Stomach (tissue), 19 donors: ENCODE measurements around the gene DMC1. TPM values are rescaled to one million over a fixed set of nuclear protein-coding genes. Genes with fewer than 3 reads are reported as not detected.
"Not testable (repeated sequence)": the region's sequence is repeated elsewhere in the genome, so short reads cannot be mapped to it uniquely, and the experiment has no call there.

Source experiments
- DNase-seq, 2 donors: peaks; one replicate each; pipeline versions ENCODE4 v3.0.0 to v3.0.0-alpha.2; 2013 to 2019
- H3K27ac ChIP-seq, 5 donors: fragments of 200-600 bp in 4 of 5; sonication (generic) in 4 of 5; one replicate each; pipeline ENCODE4 v1.5.1; 2013 to 2019; ENCODE audit warnings: mild to moderate bottlenecking in 1 of 5, moderate library complexity in 1 of 5
- H3K27me3 ChIP-seq, 3 donors: fragments of 200-600 bp; sonication (generic); one replicate each; pipeline ENCODE4 v1.5.1; 2017 to 2019; ENCODE audit warnings: mixed run types in 1 of 3
- H3K36me3 ChIP-seq, 4 donors: fragments of 200-600 bp; sonication (generic); 1 replicate in 3 of 4; 2 replicates in 1 of 4; pipeline ENCODE4 v1.5.1; 2016 to 2019
- H3K4me1 ChIP-seq, 4 donors: fragments of 200-600 bp; sonication (generic); one replicate each; pipeline ENCODE4 v1.5.1; 2016 to 2019
- H3K4me3 ChIP-seq, 4 donors: fragments of 200-600 bp; sonication (generic) in 3 of 4; one replicate each; pipeline ENCODE4 v1.5.1; 2016 to 2019; ENCODE audit warnings: mild to moderate bottlenecking in 1 of 4
- H3K9me3 ChIP-seq, 4 donors: fragments of 200-600 bp; sonication (generic); one replicate each; pipeline ENCODE4 v1.5.1; 2016 to 2019
- CTCF ChIP-seq, 7 experiments: fragments of 450-650 bp in 4 of 7; fragments of 200-600 bp in 3 of 7; sonication (generic) in 3 of 7; IDR thresholded peaks; one replicate each; pipeline ENCODE4 v1.5.1; 2016 to 2019; ENCODE audit warnings: antibody characterized with exemption in 7 of 7, control low read depth in 2 of 7, mild to moderate bottlenecking in 1 of 7
- EP300 ChIP-seq: sonication (generic); formaldehyde crosslinking; IDR thresholded peaks from one replicate; pipeline ENCODE4 v1.6.1; 2017; ENCODE audit warnings: antibody characterized with exemption
- POLR2A ChIP-seq, 4 donors: fragments of 450-650 bp; IDR thresholded peaks; one replicate each; pipeline ENCODE4 v1.6.1; 2016; ENCODE audit warnings: antibody characterized with exemption in 4 of 4, control low read depth in 2 of 4, mild to moderate bottlenecking in 1 of 4, moderate library complexity in 1 of 4
- POLR2AphosphoS5 ChIP-seq, 3 donors: sonication (generic); formaldehyde crosslinking; IDR thresholded peaks; one replicate each; pipeline ENCODE4 v1.6.1; 2016; ENCODE audit warnings: antibody characterized with exemption in 3 of 3
- WGBS, 5 donors: extraction: QIAGEN DNeasy Blood & Tissue Kit in 3 of 5; methylation state at CpG; one replicate each; pipeline versions ENCODE4 v1.1.5 to v1.1.7; 2013 to 2018; 5-methylcytosine and 5-hydroxymethylcytosine counted together
- intact Hi-C: fragments of 100-400 bp; cut with DNase I; formaldehyde crosslinking; loops from one replicate; pipeline ENCODE4 v1.15.1; 2023; ENCODE audit warnings: low total_unique reads
- long read RNA-seq, 10 donors: transcript quantifications; one replicate each; lab custom pipeline, GENCODE V29; 2026
- polyA plus RNA-seq, 3 donors: library from polyadenylated mRNA; stranded (reverse); fragments of 200-250 nt; gene quantifications; one replicate each; pipeline ENCODE4 v1.2.3, GENCODE V29; 2013
- total RNA-seq, 5 donors: library from RNA; depleted of rRNA; stranded (reverse); fragments of >200 nt; gene quantifications; one replicate each; pipeline versions ENCODE4 v1.1.0 to v1.2.3, GENCODE V29; 2014 to 2016
- donor health status: healthy with polysubstance abuse.
- donor health status: Bipolar disorder and iron deficiency.
- donor health status: healthy.

DMC1 gene
- 10 to 100 TPM in 1 of 5 donors, not detected in 4; 10.1 TPM for total RNA-seq
- under 1 TPM; 0.37 to 0.46 (median 0.45) TPM for polyA plus RNA-seq
- long read RNA-seq, donor 1: 0 reads
- long read RNA-seq, donor 2: 0 reads
- long read RNA-seq, donor 3: 0 reads
- long read RNA-seq, donor 4: 0 reads
- long read RNA-seq, donor 5: 0 reads
- long read RNA-seq, donor 6, partial matches to known transcripts: 0 of 1 reads
- long read RNA-seq, donor 6, other reads (novel, unspliced or antisense): 0 of 1 reads
- long read RNA-seq, donor 7: 0 reads
- long read RNA-seq, donor 8: 0 reads
- long read RNA-seq, donor 9, partial matches to known transcripts: 0 of 1 reads
- long read RNA-seq, donor 9, other reads (novel, unspliced or antisense): 0 of 1 reads
- long read RNA-seq, donor 10: 0 reads

- intact Hi-C loops: no loop called here
- Histone ChIP-seq H3K36me3 (no peaks in the 10 kb centered on the region), H3K9me3 (no peaks in the 10 kb centered on the region), H3K4me3 (peak within 1 kb of the TSS; percentile 61 to 74 (median 70)), H3K27me3 (no peaks in the 10 kb centered on the region), H3K27ac (peak within 1 kb of the TSS; percentile 58 to 88 (median 77)), H3K4me1 (peaks cover 5 to 21% (median 18%) of the 10 kb centered on the region in 4 donors)
- TF ChIP-seq CTCF (IDR thresholded peaks at IDR 0.05): peak in 1 of 7 experiments; percentile 15
- TF ChIP-seq POLR2AphosphoS5 (IDR thresholded peaks at IDR 0.05): peak in 1 of 3 donors; percentile 4
- TF ChIP-seq POLR2A (IDR thresholded peaks at IDR 0.05): no peak
- DNase-seq: peak; percentile 95 to 98
- WGBS, 5 donors: 0 to 3% (median 1%) methylated on average over 50 to 63 of the region's 64 CpGs
Observed at GRCh38 chr22:38569972-38570778, at the start of gene DMC1. TSS of gene DMC1 (minus strand) at chr22:38570183. CDS start at chr22:38568256, 1,927 bp downstream.

- Histone ChIP-seq H3K9me3 (no peaks in the 10 kb centered on the region), H3K27ac (no peak overlapping the region), H3K27me3 (no peaks in the 10 kb centered on the region), H3K4me1 (no peaks in the 10 kb centered on the region), H3K4me3 (no peak overlapping the region), H3K36me3 (no peaks in the 10 kb centered on the region)
- no peak for DNase-seq
- no peak for TF ChIP-seq EP300
- no peak for TF ChIP-seq CTCF (IDR thresholded peaks at IDR 0.05)
- no peak for TF ChIP-seq POLR2A (IDR thresholded peaks at IDR 0.05)
- no peak for TF ChIP-seq POLR2AphosphoS5 (IDR thresholded peaks at IDR 0.05)
- intact Hi-C loops: no loop called here
- 93 to 100% (median 97%) methylated on average over 2 of the region's 2 CpGs for WGBS, 5 donors
Observed at GRCh38 chr22:38618682-38619081, 48.7 kb upstream of the DMC1 start.

- WGBS, 5 donors: 93 to 100% (median 98%) methylated on average over 1 of the region's 1 CpG
- TF ChIP-seq POLR2A (IDR thresholded peaks at IDR 0.05) (no peak), POLR2AphosphoS5 (IDR thresholded peaks at IDR 0.05) (no peak), EP300 (no peak), CTCF (IDR thresholded peaks at IDR 0.05) (no peak)
- intact Hi-C loops: no loop called here
- H3K4me1 ChIP-seq: no peaks in the 10 kb centered on the region
- no peaks in the 10 kb centered on the region for H3K27me3 ChIP-seq
- DNase-seq: no peak
- no peaks in the 10 kb centered on the region for H3K36me3 ChIP-seq
- H3K9me3 ChIP-seq: no peaks in the 10 kb centered on the region
- H3K4me3 ChIP-seq: no peak overlapping the region
- H3K27ac ChIP-seq: no peak overlapping the region
Observed at GRCh38 chr22:38618258-38618657, 48.3 kb upstream of the DMC1 start.

- H3K36me3 ChIP-seq, H3K4me1 ChIP-seq, H3K4me3 ChIP-seq, H3K9me3 ChIP-seq, intact Hi-C loops, H3K27ac ChIP-seq, DNase-seq, H3K27me3 ChIP-seq: not testable (repeated sequence)
- WGBS, 5 donors: 85 to 94% (median 92%) methylated on average over 9 of the region's 9 CpGs
Observed at GRCh38 chr22:38615064-38615405, 45.1 kb upstream of the DMC1 start.
